Stimulated activated CD4-positive, alpha-beta T cell treated with anti-CD3 and anti-CD28 coated beads, TNF-alpha, amount 100 ng/mL, for 1 hour (primary cell): Measurements from ENCODE around the gene TMEM184A.

ENCODE experiments used
- DNase-seq, 3 donors: peaks; one replicate each; pipeline ENCODE4 v3.0.0-alpha.2; 2020; ENCODE audit warnings: low read depth in 3 of 3, low spot score in 1 of 3

TMEM184A gene

DNA sequence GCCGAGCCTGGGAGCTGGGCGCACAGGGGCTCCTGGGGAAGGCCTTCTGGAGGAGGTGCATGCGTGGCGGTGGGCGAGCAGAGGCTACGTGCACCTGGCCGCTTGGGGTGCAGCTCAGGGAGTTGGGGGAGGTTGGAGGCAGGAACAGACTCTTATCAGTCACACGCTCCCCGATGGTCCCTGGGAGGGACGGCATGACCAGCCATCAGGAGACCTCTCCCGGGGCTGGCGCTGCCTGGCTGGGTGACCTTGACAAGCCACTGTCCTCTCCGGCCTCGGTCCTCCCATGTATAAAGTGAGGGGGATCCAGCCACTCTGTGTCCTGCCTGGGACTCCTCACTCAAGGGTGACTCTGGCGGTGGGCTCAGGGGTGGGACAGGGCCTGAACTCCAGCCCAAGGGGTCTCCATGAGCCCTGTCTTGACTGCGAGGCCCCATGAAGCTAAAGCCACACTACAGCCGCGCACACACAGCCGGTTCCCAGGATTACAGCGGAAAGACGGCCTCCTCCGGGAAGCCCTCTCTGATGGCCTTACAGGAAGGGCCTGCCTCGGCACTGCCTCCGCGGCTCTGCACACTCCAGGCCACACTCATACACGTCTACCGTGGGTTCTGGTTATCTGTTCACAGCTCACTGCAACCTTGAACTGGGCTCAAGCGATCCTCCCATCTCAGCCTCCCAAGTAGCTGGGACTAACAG is 2.3 kb downstream of the TMEM184A start:
- no peak for DNase-seq

DNA sequence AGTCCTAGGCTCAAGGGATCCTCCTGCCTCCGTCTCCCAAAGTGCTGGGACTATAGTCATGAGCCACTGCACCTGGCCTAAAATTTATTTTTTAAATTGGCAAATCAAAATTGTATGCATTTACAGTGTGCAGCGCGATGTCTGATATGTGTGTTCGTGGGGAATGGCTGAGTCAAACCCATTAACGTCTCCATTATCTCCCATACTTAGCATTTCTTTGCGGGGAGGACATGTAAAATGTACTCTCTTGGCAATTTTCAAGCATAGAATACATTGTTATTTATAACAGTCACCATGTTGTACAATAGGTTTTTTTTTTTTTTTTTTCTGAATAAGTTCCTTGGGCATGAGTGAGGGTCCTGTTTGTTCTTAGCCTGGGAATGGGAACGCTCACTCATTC is 3.8 kb downstream of the TMEM184A start:
- no peak for DNase-seq

GRCh38 chr7:1550846-1551155 is 5.2 kb downstream of the TMEM184A start:
- no peak for DNase-seq

DNA sequence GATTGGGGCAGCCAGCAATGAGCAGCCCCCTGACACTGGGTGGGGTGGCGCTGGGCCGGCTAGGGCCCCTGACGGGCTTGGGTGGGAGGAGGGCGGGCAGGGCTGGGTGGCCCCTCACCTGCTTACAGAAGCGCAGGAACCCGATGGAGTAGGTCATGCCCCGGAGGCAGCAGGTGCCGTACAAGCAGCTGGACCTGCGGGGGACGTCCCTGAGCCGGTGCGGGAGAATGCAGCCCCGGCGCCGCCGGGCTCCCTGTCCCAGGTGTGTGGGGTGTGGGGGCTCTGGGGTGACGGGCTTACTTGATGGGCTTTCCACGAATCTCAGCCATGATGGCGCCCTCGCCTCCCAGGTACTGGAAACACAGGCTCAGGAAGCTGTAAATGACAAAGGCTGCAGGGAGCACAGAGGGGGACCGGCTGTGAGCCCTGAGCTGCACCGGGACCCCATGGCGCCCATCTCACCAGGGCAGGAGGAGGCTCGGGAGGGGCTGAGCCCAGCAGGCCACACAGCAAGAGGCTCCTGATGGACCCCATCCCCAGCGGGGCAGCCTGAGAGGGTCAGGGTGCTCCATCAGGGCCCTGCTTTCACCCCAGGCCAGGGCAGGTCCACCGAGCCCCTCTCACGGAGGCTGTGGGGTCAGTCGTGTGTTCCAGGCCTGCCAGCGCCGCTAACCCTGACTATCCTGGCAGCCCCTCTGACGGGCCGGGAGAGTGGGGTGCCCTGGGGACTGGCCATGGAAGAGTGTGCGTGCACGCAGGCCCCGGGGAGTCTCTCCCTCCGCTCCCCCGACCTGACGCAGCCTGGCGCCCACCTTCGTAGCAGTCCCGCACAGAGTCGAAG is 5.8 kb downstream of the TMEM184A start:
- no peak for DNase-seq

DNA sequence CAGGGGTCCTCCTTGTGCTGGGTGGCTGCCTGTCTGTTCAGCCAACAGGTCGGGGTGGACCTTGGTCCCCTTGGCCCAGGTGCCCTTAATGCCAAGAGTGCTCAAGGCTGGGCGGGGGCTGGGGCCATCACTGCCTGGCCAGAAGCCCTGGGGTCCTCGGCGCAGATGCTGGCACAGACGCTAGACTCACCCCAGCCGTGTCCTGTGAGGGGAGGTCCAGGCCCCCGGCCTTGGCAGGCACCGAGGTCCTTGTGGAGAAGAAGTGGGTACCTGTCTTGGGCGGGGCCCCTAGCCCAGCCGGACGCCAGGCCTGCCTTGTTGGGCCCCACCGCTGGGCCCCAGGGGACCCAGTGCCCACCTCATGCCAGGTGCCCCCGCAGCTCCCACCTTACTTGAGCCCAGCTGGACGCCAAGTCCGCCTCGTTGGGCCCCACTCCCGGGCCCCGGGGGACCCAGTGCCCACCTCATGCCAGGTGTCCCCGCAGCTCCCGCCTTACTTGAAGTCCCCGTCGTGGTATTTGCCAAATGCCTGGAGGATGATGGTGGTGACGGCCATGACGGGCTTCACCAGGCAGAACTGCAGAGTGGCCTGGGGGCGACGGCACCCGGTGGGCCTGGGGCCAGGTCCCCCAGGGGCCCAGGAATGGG is 6.5 kb downstream of the TMEM184A start:
- no peak for DNase-seq

DNA sequence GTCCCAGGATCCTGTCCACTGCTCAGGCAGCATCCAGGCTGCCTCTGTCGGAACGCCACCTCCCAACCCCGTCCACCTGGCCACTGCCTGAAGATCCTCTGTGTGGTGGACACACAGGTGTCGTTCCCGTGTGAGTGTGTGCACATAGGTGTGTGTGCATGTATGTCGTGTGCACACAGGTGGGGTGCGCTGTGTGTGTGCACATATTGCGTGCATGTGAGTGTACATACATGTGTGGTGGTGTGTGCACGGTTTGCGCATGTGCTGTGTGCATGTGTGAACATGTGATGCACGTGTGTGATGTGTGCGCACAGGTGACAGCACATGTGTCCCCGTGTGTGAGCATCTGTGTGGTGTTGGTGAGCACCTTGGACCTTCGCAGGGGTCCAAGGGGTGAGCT is 7.1 kb downstream of the TMEM184A start:
- no peak for DNase-seq

DNA sequence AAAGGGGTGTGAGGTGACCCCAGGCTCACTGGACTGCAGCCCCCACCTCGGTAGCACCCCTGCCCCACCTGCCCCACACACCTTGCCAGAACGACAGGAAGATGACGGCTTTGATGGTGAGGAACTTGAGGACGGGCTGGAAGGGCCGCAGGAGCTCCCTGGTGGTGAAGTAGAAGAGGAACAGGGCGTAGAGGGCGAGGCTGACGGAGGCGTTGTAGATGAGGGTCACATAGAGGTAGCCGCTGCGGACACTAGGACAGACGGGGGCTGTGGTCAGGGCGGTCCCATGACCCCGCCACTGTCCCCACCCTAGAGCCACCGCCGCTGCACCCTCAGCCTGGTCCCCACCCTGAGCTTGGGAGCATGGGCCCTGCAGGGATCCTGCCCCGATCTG is 7.6 kb downstream of the TMEM184A start:
- DNase-seq, result no peak

GRCh38 chr7:1547777-1548437 is 8.1 kb downstream of the TMEM184A start:
- no peak for DNase-seq

- no peak for DNase-seq
Measured at GRCh38 chr7:1546909-1547776, 8.9 kb downstream of the TMEM184A start.

DNA sequence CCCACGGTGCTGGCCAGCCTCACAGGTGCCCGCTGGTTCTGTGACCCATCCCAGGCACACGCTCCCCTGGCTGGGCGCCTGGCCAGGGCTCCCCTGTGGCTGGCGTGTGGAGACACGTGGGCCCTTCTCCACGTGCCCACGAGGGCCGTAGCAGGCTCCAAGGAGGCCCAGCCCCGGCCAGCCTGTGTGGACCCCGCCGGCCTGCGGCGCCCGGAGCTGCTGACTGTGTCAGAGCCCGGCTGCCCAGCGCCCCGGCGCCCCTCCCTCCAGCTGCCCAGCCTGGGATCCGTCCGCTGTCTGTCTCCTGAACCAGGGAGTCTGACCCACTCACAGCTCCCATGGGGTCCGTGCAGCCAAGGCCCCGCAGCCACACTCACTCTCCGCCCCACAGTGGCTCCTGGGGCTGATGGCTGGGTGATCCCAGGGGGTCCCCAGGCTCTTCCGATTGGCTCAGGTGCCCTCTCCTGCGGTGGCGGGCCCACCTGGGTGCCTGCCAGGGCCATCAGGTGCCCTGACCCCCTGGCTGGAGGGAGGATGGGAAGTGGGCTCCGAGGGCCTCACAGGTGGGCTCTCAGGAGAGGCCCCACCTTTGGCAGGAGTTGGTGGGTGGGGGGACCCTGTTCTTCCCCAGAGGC is 9.6 kb downstream of the TMEM184A start:
- no peak for DNase-seq

- DNase-seq, result no peak
Measured at GRCh38 chr7:1545417-1546246, 10.4 kb downstream of the TMEM184A start.

DNA sequence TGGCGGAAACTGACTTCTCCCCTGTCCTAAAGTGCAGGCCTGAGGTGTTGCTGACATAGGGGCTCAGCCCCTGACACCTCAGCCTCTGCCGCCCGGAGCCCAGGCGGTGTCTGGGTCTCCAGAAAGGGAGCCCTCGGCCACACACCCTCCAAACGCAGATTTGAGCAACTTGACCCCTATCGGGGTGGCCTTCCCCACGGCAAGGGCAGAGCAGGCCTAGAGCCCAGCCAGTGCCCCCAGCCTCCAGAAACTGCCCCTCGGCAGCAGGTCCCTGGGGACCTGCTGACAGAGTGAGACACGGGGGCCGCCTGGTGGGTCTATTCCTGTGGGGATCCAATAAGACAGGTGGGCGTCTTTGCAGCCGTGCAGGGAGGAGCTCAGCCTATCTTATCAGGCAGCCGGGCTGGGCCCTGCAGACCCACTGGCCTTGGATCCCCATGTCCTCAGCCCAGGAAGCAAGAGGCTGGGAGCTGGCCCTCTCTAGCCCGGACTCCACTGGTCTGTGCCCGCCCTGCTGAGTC is 11.0 kb downstream of the TMEM184A start:
- DNase-seq, result no peak

DNA sequence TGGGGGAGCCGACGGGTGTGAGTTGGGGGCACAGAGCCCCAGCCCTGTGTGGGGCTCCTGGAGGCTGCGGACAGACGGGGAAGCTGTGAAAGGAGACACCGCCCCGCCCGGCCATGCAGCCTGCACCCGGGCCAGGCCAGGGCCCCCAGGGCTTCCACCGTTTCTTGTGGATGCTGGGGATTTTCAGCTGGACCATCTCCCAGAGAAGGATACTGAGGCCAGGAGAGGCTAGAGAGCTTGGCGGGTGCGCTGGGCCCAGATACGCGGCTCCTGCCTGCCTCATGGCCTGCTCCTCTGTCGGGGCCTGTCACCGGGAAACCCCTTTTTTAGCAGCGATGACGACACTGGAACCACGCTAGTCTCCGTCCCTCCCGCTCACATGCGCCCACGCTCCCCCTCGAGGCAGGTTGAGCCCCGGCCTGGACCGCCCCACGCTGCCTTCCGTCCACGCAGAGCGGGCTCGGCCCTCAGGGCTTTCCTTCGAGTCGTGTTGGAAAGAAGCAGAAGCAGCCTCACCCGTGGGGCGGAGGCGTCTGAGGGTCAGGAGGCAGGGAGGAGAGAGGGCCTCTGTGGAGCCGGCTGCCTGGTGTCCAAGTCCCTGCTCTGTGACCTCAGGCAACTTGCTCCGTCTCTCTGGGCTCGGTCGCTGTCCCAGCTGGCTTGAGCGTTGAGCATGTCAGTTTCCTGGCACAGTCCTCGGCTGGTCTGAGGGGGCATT is 11.7 kb downstream of the TMEM184A start:
- no peak for DNase-seq

GRCh38 chr7:1543826-1544177 is 12.2 kb downstream of the TMEM184A start:
- DNase-seq, result no peak

DNA sequence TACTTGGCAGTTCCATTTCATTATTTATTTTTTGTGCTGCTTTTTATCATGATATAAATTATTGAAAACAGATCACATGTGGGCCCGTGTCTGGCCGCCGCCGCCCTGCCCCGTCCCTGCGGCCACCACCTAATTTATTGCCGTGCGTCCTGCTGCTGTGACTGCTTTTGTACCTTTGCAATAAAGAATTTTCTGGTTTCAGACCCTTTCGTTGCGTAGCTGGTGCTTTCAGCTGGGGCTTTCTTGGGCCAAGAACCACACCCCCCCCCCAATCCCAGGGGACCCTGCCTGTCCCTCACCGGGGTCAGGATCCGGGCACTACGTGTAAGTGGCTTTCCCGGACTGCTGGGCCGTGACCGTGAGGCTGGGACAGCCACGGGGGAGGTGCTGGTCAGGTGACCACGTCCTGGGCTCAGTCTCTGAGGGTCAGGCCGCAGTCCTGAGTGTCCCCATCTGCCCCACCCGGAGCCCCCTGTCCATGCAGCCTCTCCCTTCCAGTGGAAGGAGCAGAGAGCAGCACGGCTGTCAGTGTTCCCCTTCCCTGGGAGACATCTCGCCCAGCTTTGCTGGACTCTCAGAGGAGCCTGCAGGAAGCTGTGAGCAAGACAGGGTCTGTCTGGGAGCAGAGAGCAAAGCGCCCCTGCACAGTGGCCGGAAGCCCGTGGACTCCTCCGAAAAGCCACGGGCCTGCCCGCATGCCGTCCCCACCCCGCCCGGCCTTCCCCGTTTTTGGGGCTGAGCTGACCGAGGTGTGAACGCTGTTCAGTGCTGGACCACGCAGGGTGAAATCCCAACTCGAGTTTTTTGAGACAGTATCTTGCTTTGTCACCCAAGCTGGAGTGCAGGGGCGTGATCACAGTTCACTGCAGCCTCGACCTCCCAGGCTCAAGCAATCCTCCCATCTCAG is 12.9 kb downstream of the TMEM184A start:
- no peak for DNase-seq

DNA sequence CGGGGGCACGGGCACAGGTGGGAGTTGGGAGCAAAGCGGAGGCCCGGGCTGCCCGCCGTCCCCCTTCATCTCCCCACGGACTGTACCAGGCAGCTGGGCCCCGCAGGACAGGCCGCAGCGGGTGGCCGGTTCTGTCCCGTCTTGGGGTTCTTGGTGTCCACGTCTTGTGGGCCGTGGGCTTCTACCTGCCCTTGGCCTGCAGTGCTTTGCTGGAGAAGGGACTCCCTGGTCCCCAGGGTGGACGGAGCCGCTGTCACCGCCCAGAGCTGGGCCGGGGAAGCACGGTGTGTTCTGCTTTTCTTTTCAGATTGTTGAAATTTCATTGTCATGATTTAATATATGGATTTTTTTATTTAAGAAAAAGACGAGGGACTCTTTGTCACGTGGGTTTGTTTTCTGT is 13.7 kb downstream of the TMEM184A start:
- no peak for DNase-seq

- DNase-seq, result no peak
Measured at GRCh38 chr7:1541431-1542162, 14.4 kb downstream of the TMEM184A start.
